Germinal center (tissue), 1 donor: ENCODE measurements around the gene PGF.

Source experiments
- DNase-seq: peaks from one replicate; pipeline ENCODE4 v3.0.0; 2012; ENCODE audit warnings: mixed read lengths, low spot score

The PGF gene

GRCh38 chr14:74919421-74920165 lies 35.8 kb downstream of the PGF start:
- DNase-seq = no peak

GRCh38 chr14:74918380-74918779 lies 37.0 kb downstream of the PGF start:
- DNase-seq = no peak

- no peak for DNase-seq
Measured at GRCh38 chr14:74917646-74918081, 37.7 kb downstream of the PGF start.

- no peak for DNase-seq
Measured at GRCh38 chr14:74917178-74917543, 38.2 kb downstream of the PGF start.

- DNase-seq = no peak
Measured at GRCh38 chr14:74915826-74916225, 39.6 kb downstream of the PGF start.

- no peak for DNase-seq
Measured at GRCh38 chr14:74915426-74915825, 40.0 kb downstream of the PGF start.

- no peak for DNase-seq
Measured at GRCh38 chr14:74913986-74914573, 41.3 kb downstream of the PGF start.

GRCh38 chr14:74913393-74913910 lies 41.9 kb downstream of the PGF start:
- DNase-seq = no peak

GRCh38 chr14:74912801-74913200 lies 42.6 kb downstream of the PGF start:
- no peak for DNase-seq

- no peak for DNase-seq
Measured at GRCh38 chr14:74912111-74912510, 43.3 kb downstream of the PGF start.

GRCh38 chr14:74911704-74912103 lies 43.7 kb downstream of the PGF start:
- DNase-seq = no peak

GRCh38 chr14:74911221-74911620 lies 44.2 kb downstream of the PGF start:
- DNase-seq = no peak

GRCh38 chr14:74910556-74910955 lies 44.8 kb downstream of the PGF start:
- DNase-seq = no peak

- no peak for DNase-seq
Measured at GRCh38 chr14:74909911-74910310, 45.5 kb downstream of the PGF start.

- DNase-seq = no peak
Measured at GRCh38 chr14:74909501-74909900, 45.9 kb downstream of the PGF start.

- no peak for DNase-seq
Measured at GRCh38 chr14:74908861-74909341, 46.5 kb downstream of the PGF start.

- DNase-seq = no peak
Measured at GRCh38 chr14:74907744-74908143, 47.7 kb downstream of the PGF start.

- no peak for DNase-seq
Measured at GRCh38 chr14:74906925-74907521, 48.4 kb downstream of the PGF start.

GRCh38 chr14:74905595-74906142 lies 49.7 kb downstream of the PGF start:
- peak; percentile 83 for DNase-seq

GRCh38 chr14:74904635-74905503 lies 50.5 kb downstream of the PGF start:
- no peak for DNase-seq

- no peak for DNase-seq
Measured at GRCh38 chr14:74902941-74903705, 52.3 kb downstream of the PGF start.
